ENCODE data around the gene ZBTB1.
"Not testable (repeated sequence)": the region's sequence is repeated elsewhere in the genome, so short reads cannot be mapped to it uniquely, and the experiment has no call there.

GRCh38 chr14:64558216-64558615 lies 53.6 kb downstream of the ZBTB1 start:
- not testable (repeated sequence) for TF ChIP-seq CTCF (IDR thresholded peaks at IDR 0.05); POLR2AphosphoS5 (IDR thresholded peaks at IDR 0.05; ENCODE audit: insufficient read depth in 1 of 2, low read depth in 1 of 2); POLR2A (IDR thresholded peaks at IDR 0.05)
